K562 (cell line): ENCODE data around the gene S100A3. TPM values are rescaled to one million over a fixed set of nuclear protein-coding genes. Genes with fewer than 3 reads are reported as not detected.

Source experiments
- CHD4 ChIP-seq: fragments of 200-600 bp; sonication (generic); IDR thresholded peaks from 3 replicates; pipeline ENCODE4 v1.6.1; 2012; ENCODE audit warnings: low read depth, mild to moderate bottlenecking, mixed read lengths, low read length, inconsistent platforms; ENCODE audit not compliant: insufficient read depth, insufficient replicate concordance, poor library complexity, severe bottlenecking
- ELF2 ChIP-seq: fragments of 250-450 bp; sonication (Bioruptor Pico); IDR thresholded peaks from 2 replicates; pipeline ENCODE4 v1.5.0; 2021; ENCODE audit warnings: mild to moderate bottlenecking
- GMEB1 ChIP-seq: fragments of 250-450 bp; sonication (Bioruptor Pico); IDR thresholded peaks from 2 replicates; pipeline ENCODE4 v1.4.0; 2020; ENCODE audit warnings: mild to moderate bottlenecking
- HNRNPK ChIP-seq: fragments of 200-400 bp; formaldehyde crosslinking; IDR thresholded peaks from one replicate; pipeline ENCODE4 v1.6.1; 2018; ENCODE audit warnings: mild to moderate bottlenecking, low read depth, low read length; ENCODE audit not compliant: poor library complexity, severe bottlenecking
- MBD2 ChIP-seq: sonication (generic); IDR thresholded peaks from 2 replicates; pipeline ENCODE4 v1.6.1; 2016; ENCODE audit warnings: low read depth, borderline replicate concordance
- MTA2 ChIP-seq: fragments of 450-650 bp; IDR thresholded peaks from 2 replicates; pipeline ENCODE4 v1.6.1; 2016; ENCODE audit warnings: low read depth
- PHF20 ChIP-seq: fragments of 450-650 bp; IDR thresholded peaks from 2 replicates; pipeline ENCODE4 v1.6.1; 2018; ENCODE audit not compliant: partially characterized antibody
- RB1 ChIP-seq: fragments of 450-650 bp; IDR thresholded peaks from 2 replicates; pipeline ENCODE4 v1.6.1; 2017; ENCODE audit warnings: low read depth, mild to moderate bottlenecking
- RBBP5 ChIP-seq: fragments of 200-600 bp; sonication (generic); IDR thresholded peaks from 2 replicates; pipeline ENCODE4 v1.6.1; 2012; ENCODE audit warnings: borderline replicate concordance, mild to moderate bottlenecking, low read length, control low read depth, inconsistent platforms; ENCODE audit not compliant: insufficient read depth, poor library complexity, severe bottlenecking
- RBM22 ChIP-seq: fragments of 200-400 bp; formaldehyde crosslinking; IDR thresholded peaks from 2 replicates; pipeline ENCODE4 v1.6.1; 2018; ENCODE audit warnings: low read length, low read depth; ENCODE audit not compliant: poor library complexity, severe bottlenecking
- SP2 ChIP-seq: IDR thresholded peaks from 2 replicates; pipeline ENCODE4 v1.6.1; 2011; ENCODE audit warnings: mild to moderate bottlenecking, low read depth, low read length, moderate library complexity; ENCODE audit not compliant: poor library complexity, severe bottlenecking; ENCODE audit errors: extremely low read depth
- TCF3 ChIP-seq: sonication (generic); formaldehyde crosslinking; IDR thresholded peaks from 2 replicates; pipeline ENCODE4 v1.4.0; 2020; ENCODE audit warnings: mild to moderate bottlenecking, missing genetic modification reagents
- TEAD4 ChIP-seq, 2 experiments: sonication (generic) in 1 of 2; formaldehyde crosslinking in 1 of 2; IDR thresholded peaks; 2 replicates each; pipeline versions ENCODE4 v1.6.1 to v1.8.0; 2012 to 2022; ENCODE audit warnings: borderline replicate concordance in 1 of 2, inconsistent platforms in 1 of 2, low read length in 1 of 2, mild to moderate bottlenecking in 1 of 2, missing genetic modification reagents in 1 of 2
- ZEB2 ChIP-seq: fragments of 450-650 bp; IDR thresholded peaks from 2 replicates; pipeline ENCODE4 v1.6.1; 2016
- ZKSCAN1 ChIP-seq: fragments of 150-350 bp; IDR thresholded peaks from 2 replicates; pipeline ENCODE4 v1.6.1; 2016; ENCODE audit warnings: low read depth, low read length
- ZNF24 ChIP-seq: fragments of 450-650 bp; IDR thresholded peaks from 2 replicates; pipeline ENCODE4 v1.6.1; 2016
- ZNF511 ChIP-seq: sonication (generic); formaldehyde crosslinking; IDR thresholded peaks from 2 replicates; pipeline ENCODE4 v1.8.0; 2022; ENCODE audit warnings: mild to moderate bottlenecking, missing genetic modification reagents
- polyA plus RNA-seq, 8 experiments: library from polyadenylated mRNA; depleted of rRNA in 4 of 8; stranded (reverse) in 5 of 8; unstranded in 3 of 8; fragments of >200 nt; fragmentation: Nextera tagmentation in 2 of 8; fragmentation: Illumina TruSeq in 1 of 8; extraction: Ambion mirVana in 2 of 8; extraction: Trizol in 1 of 8; gene quantifications; 2 replicates each; pipeline versions ENCODE4 v1.2.1 to v1.2.3, GENCODE V29; 2011 to 2014; ENCODE audit warnings: inconsistent platforms in 1 of 8, missing spikeins in 1 of 8
- total RNA-seq, 7 experiments: library from RNA; depleted of rRNA in 6 of 7; stranded (reverse); fragments of >200 nt in 6 of 7; fragmentation: Illumina TruSeq in 2 of 7; extraction: Trizol in 2 of 7; gene quantifications; 2 replicates each; pipeline versions ENCODE4 v1.2.1 to v1.2.3, GENCODE V29; 2011 to 2021; ENCODE audit warnings: low replicate concordance in 1 of 7
- TF ChIP-seq, protein P1 (sequence below), 2 experiments: fragments of 450-650 bp in 1 of 2; sonication (generic) in 1 of 2; formaldehyde crosslinking; conservative IDR thresholded peaks; 2 replicates each; pipeline versions ENCODE4 v1.4.0 to v1.8.1; 2020 to 2022; ENCODE audit warnings: mild to moderate bottlenecking in 1 of 2, missing genetic modification reagents in 1 of 2
- TF ChIP-seq, protein P2 (sequence below), 2 experiments: fragments of 150-350 bp in 1 of 2; IDR thresholded peaks; 2 replicates each; pipeline ENCODE4 v1.6.1; 2012 to 2016; ENCODE audit warnings: low read depth in 2 of 2, low read length in 2 of 2, mild to moderate bottlenecking in 1 of 2, moderate library complexity in 1 of 2

The S100A3 gene
- total and polyA plus RNA-seq, 9 of the 15 experiments (the other 6 are each of a cell fraction or from before 2014, with no cell fraction given) = 0.08 to 1.7 (median 0.18) TPM; not detected in 4

DNA sequence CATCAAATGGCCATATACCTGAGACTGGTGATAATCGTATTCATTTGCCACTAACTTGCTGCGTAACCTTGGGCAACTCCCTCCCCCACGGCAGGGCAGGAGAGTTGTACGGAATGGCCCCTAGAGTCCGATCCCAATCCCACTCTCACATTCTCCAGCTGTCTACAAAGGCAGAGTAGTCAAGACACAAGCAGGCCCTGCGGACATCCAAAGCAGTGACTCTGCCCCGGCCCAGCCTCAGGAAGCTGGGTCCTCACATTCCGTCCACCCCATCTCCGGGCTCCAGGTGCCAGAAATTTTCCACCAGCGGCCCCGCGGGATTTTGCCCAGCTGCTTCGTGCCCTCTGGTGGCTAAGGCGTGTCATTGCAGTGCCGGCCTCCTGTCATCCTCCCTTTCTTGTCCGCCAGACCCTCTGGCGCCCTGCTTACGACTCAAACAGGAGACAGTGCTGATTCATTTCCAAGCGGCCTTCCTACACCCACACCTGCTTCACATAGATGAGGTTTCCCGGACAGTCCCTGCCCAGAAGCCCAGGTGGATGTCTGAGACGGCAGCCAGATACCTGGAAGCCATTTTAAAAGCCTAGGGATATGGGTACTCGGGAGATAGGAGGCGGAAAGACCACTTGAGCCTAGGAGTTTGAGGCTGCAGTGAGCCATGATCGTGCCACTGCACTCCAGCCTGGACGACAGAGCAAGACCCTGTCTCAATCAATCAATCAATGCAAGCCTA, 19.5 kb upstream of the S100A3 start (continued):
- TF ChIP-seq SP2 = no peak
- TF ChIP-seq, protein P1, sequence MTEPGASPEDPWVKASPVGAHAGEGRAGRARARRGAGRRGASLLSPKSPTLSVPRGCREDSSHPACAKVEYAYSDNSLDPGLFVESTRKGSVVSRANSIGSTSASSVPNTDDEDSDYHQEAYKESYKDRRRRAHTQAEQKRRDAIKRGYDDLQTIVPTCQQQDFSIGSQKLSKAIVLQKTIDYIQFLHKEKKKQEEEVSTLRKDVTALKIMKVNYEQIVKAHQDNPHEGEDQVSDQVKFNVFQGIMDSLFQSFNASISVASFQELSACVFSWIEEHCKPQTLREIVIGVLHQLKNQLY (CRISPR knock-in tag; conservative IDR thresholded peaks at IDR 0.05) = no peak
- TF ChIP-seq TEAD4 (IDR thresholded peaks at IDR 0.05; ENCODE audit: low read length) = no peak; the same call in 1 of the 2 replicates
- no peak for TF ChIP-seq TEAD4 (CRISPR knock-in tag; IDR thresholded peaks at IDR 0.05; ENCODE audit: borderline replicate concordance)
- TF ChIP-seq, protein P2, sequence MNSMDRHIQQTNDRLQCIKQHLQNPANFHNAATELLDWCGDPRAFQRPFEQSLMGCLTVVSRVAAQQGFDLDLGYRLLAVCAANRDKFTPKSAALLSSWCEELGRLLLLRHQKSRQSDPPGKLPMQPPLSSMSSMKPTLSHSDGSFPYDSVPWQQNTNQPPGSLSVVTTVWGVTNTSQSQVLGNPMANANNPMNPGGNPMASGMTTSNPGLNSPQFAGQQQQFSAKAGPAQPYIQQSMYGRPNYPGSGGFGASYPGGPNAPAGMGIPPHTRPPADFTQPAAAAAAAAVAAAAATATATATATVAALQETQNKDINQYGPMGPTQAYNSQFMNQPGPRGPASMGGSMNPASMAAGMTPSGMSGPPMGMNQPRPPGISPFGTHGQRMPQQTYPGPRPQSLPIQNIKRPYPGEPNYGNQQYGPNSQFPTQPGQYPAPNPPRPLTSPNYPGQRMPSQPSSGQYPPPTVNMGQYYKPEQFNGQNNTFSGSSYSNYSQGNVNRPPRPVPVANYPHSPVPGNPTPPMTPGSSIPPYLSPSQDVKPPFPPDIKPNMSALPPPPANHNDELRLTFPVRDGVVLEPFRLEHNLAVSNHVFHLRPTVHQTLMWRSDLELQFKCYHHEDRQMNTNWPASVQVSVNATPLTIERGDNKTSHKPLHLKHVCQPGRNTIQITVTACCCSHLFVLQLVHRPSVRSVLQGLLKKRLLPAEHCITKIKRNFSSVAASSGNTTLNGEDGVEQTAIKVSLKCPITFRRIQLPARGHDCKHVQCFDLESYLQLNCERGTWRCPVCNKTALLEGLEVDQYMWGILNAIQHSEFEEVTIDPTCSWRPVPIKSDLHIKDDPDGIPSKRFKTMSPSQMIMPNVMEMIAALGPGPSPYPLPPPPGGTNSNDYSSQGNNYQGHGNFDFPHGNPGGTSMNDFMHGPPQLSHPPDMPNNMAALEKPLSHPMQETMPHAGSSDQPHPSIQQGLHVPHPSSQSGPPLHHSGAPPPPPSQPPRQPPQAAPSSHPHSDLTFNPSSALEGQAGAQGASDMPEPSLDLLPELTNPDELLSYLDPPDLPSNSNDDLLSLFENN (IDR thresholded peaks at IDR 0.05; ENCODE audit: low read depth in 2 of 2, low read length in 2 of 2) = no peak
- TF ChIP-seq MBD2 = no peak
- 0 out of 2 replicates have a peak, but pooled peaks have one; percentile 8 for TF ChIP-seq ZNF24
- TF ChIP-seq ZKSCAN1 = 0 out of 2 replicates have a peak, but pooled peaks have one; percentile 52
- no peak for TF ChIP-seq CHD4
- TF ChIP-seq TCF3 (CRISPR knock-in tag) = 0 out of 2 replicates have a peak, but pooled peaks have one; percentile 18
- no peak for TF ChIP-seq HNRNPK
- no peak for TF ChIP-seq ELF2
- TF ChIP-seq ZEB2 = peak; percentile 67; the same call in 1 of the 2 replicates
- no peak for TF ChIP-seq RBM22
- no peak; the same call in 1 of the 2 replicates for TF ChIP-seq ZNF511 (CRISPR knock-in tag)
- no peak for TF ChIP-seq RBBP5
- TF ChIP-seq GMEB1 (CRISPR knock-in tag) = no peak
- peak; percentile 85 for TF ChIP-seq PHF20
- no peak for TF ChIP-seq MTA2
- TF ChIP-seq RB1 = peak; percentile 69; the same call in 1 of the 2 replicates
